ENCODE results near the gene FOSL2.
A peak's percentile ranks its signal among the peaks of the same experiment; 100 is the strongest.

Gene FOSL2

DNA sequence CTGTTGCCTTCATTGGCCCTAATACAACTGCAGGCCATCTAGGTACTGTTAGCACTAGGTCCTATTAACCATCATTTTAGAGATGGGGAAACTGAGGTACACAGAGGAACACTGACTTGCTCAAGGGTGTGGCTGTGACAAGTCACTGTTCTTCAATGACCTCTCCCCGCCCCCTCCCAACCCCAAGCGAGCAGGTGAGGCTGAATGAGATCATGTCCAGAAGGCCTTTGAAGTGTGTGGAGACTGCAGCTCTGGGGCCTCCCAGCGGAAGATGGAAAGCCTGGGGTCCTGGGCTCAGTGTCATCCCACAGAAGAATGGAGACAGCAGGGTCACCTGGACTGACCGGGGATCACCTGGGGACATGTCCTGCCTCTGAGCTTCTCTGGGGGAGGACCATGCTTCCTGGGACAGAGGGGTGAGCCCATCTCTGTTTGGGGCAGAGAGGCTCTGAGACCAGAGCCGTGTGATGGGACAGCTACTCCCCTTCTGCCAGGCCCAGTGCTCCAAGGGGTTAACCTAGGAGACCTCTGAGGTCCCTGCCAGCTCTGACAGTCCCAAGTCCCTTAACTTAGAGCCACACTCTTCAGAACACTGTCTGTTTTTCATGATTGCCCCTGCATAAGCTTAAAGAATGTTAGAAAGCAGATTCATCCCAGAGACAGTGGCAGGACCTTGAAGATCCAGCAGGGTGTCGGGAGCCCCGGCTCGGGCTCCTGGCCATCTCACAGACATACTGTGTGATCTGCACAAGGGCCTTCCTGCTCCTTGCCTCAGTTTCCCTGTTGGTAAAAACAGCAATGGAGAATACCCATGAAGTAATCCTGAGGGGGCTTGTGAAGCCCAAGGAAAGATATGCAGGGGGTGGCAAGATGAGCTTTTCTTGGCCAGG lies 16.7 kb upstream of the FOSL2 start:
- peak; percentile 8 for DNase-seq

- peak; percentile 14 for DNase-seq
Measured at GRCh38 chr2:28377195-28377816, 15.4 kb upstream of the FOSL2 start.

DNA sequence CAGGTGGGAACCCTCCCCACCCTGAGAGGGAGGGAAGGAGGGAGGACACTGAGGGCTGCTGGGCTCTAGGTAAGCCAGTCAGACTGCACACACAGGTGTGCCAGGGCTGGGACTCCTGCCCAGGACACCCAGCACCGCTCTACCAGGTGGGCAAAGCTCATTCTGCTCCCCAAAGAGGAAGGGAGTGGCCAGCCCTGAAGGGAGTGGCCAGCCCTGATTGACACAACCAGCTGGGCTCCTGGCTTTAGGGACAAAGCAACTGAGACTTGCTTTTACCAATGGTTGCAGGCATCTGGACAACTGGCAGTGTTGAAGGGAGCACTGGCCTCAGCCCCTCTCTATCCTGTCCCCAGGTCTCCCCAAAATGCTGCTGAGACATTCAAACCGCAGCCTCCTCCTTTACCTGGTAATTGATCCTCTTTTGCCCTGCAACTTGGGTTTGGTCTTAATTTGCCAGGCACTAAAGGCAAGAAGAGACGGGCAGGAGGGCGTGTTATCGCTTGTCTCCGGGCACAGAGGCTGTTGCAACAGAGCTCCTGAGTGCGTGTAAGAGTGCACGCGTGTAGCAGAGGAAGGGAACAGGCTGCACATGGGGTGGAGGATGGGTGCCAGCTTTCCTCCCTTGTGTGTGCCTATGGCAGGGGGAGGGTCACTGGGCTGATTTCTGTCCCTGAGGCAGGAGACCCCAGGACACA lies 14.5 kb upstream of the FOSL2 start:
- peak; percentile 38 for DNase-seq

DNA sequence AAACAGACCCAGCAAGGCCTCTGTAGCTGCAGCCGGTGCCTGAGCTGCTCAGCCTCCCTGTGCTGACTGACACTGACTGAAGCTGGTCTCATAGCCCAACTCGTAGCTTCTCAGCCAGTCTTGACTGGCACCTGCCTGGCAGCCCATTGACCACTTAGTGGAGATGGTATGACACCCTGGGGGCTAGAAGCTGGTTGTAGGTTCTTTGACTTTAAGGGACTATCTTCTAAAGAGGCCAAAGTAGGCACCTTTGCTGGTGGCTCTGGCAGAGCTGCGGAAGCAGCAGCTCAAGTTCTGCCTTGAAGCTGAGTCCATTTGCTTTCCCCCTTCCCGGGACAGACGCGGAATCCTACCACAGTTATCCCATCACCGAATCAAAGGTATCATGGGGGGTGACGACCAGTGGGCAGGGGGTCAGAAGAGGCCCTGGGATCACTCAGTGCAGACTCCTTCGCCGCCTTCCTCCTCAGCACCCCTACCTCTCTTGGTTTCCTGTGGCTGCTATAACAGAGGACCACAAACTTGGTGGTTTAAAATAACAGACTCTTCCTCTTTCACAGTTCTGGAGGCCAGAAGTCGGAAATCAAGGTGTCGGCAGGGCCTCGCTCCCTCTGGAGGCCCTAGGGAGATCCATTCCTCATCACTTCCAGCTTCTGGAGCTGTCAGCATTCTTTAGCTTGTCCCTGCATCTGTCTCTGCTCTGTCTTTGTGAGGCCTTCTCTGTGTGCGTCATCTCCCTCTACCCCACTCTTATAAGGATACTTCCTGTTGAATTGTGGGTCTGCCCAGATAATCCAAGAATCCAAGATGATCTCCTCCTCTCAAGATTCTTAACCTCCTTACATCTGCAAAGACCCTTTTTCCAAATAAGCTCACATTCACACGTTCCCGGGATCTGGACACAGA lies 13.7 kb upstream of the FOSL2 start:
- peak; percentile 21 for DNase-seq

- DNase-seq = peak; percentile 5
Measured at GRCh38 chr2:28380219-28380618, 12.4 kb upstream of the FOSL2 start.

GRCh38 chr2:28381225-28382180 lies 11.2 kb upstream of the FOSL2 start:
- DNase-seq = no peak

- peak; percentile 1 for DNase-seq
Measured at GRCh38 chr2:28382755-28383154, 9.9 kb upstream of the FOSL2 start.

GRCh38 chr2:28387082-28387960 lies 5.3 kb upstream of the FOSL2 start:
- no peak for DNase-seq

DNA sequence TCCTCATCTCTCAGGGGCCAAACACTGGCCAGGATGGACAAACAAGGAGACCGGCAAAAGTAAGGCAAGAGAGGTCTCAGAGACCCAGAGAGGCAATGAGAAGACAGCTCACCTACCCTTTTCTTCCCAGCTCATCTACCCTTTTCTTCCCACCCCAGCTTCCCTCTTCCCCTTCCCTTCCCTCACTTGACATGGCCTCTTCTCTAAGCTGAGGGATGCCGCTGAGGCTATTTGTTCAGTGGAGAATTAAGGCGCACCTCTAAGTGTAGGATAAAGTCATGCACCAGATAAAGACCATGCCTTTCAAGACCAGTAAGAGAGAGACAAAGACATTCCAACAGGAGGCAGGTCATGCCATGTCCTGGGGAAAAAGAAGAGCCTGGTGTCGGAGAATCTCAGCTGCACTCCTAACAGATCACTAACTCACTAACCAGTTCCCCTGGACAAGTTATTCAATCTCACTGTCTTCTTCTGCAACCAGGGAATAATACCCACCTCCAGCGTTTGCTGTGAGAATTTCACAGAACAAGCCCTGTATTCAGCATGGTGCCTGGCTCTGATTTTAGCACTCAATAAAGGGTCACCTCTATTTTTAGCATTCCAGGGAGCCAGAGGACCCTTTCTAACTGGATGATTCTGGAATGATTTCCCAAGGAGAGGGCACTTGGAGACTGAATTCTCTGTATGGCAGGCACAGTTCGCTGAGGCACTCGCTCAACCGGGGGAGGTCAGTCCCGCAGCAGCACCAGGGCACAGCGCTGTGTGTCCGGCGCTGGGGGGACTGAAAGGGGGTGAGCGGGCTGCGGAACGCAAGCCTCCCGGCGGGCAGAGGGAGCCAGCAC lies 3.0 kb upstream of the FOSL2 start:
- DNase-seq = no peak

- DNase-seq = peak; percentile 84
Measured at GRCh38 chr2:28390241-28390745, 2.4 kb upstream of the FOSL2 start.

- DNase-seq = no peak
Measured at GRCh38 chr2:28390746-28391563, 1.7 kb upstream of the FOSL2 start.

- DNase-seq = peak; percentile 84
Measured at GRCh38 chr2:28391564-28392296, 928 bp upstream of the FOSL2 start.

GRCh38 chr2:28393114-28393836 lies 617 bp downstream of the FOSL2 start:
- peak; percentile 48 for DNase-seq

GRCh38 chr2:28394331-28394877 lies 1.7 kb downstream of the FOSL2 start:
- peak; percentile 50 for DNase-seq

- DNase-seq = peak; percentile 14
Measured at GRCh38 chr2:28394997-28395333, 2.3 kb downstream of the FOSL2 start.

- peak; percentile 44 for DNase-seq
Measured at GRCh38 chr2:28395334-28396061, 2.8 kb downstream of the FOSL2 start.

Measured in CD4-positive, alpha-beta T cell treated with Interleukin-15 for 1 hour (primary cell).